Subcutaneous abdominal adipose tissue (tissue), 5 donors: ENCODE measurements around the gene ABHD17A.

ENCODE experiments used
- H3K27ac ChIP-seq: one replicate; pipeline ENCODE4 v1.7.0; 2013; ENCODE audit warnings: low read depth, mild to moderate bottlenecking, inconsistent platforms, low read length, moderate library complexity
- H3K27me3 ChIP-seq, 5 donors: one replicate each; pipeline ENCODE4 v1.7.0; 2013; ENCODE audit warnings: low read length in 5 of 5, inconsistent platforms in 1 of 5; ENCODE audit not compliant: control insufficient read depth in 5 of 5, insufficient read depth in 4 of 5
- H3K36me3 ChIP-seq, 5 donors: one replicate each; pipeline ENCODE4 v1.7.0; 2013; ENCODE audit warnings: low read length in 5 of 5; ENCODE audit not compliant: control insufficient read depth in 5 of 5, insufficient read depth in 5 of 5
- H3K4me1 ChIP-seq, 5 donors: one replicate each; pipeline ENCODE4 v1.7.0; 2013; ENCODE audit warnings: low read length in 5 of 5, mild to moderate bottlenecking in 3 of 5, moderate library complexity in 1 of 5; ENCODE audit not compliant: control insufficient read depth in 5 of 5, insufficient read depth in 5 of 5
- H3K4me3 ChIP-seq, 5 donors: one replicate each; pipeline ENCODE4 v1.7.0; 2013; ENCODE audit warnings: low read length in 5 of 5, low read depth in 1 of 5
- H3K9ac ChIP-seq, 5 donors: one replicate each; pipeline ENCODE4 v1.7.0; 2013; ENCODE audit warnings: low read length in 5 of 5, mild to moderate bottlenecking in 4 of 5, moderate library complexity in 3 of 5
- H3K9me3 ChIP-seq, 5 donors: one replicate each; pipeline ENCODE4 v1.7.0; 2013; ENCODE audit warnings: low read length in 5 of 5; ENCODE audit not compliant: control insufficient read depth in 5 of 5
- donor health status: healthy.
- donor health status: healthy.
- donor health status: healthy.
- donor health status: healthy.
- donor health status: healthy.

The ABHD17A gene

GRCh38 chr19:1922803-1923202, 37.5 kb upstream of the ABHD17A start:
- Histone ChIP-seq H3K9me3 (peaks cover 0 to 4% (median 0%) of the 10 kb centered on the region in 5 donors), H3K27me3 (no peaks in the 10 kb centered on the region), H3K9ac (no peak overlapping the region), H3K36me3 (peaks cover 0 to 69% (median 51%) of the 10 kb centered on the region in 5 donors), H3K4me1 (no peaks in the 10 kb centered on the region), H3K27ac (no peak overlapping the region), H3K4me3 (no peak overlapping the region)

GRCh38 chr19:1921825-1922224, 36.5 kb upstream of the ABHD17A start:
- H3K36me3 ChIP-seq: peaks cover 0 to 76% (median 54%) of the 10 kb centered on the region in 5 donors
- no peak overlapping the region for H3K9ac ChIP-seq
- H3K27me3 ChIP-seq: no peaks in the 10 kb centered on the region
- no peak overlapping the region for H3K27ac ChIP-seq
- peaks cover 0 to 4% (median 0%) of the 10 kb centered on the region in 5 donors for H3K9me3 ChIP-seq
- no peak overlapping the region for H3K4me3 ChIP-seq
- H3K4me1 ChIP-seq: no peaks in the 10 kb centered on the region

- no peaks in the 10 kb centered on the region for H3K4me1 ChIP-seq
- no peaks in the 10 kb centered on the region for H3K27me3 ChIP-seq
- no peak overlapping the region for H3K4me3 ChIP-seq
- H3K27ac ChIP-seq: no peak overlapping the region
- H3K36me3 ChIP-seq: peaks cover 0 to 77% (median 55%) of the 10 kb centered on the region in 5 donors
- H3K9ac ChIP-seq: no peak overlapping the region
- peaks cover 0 to 4% (median 0%) of the 10 kb centered on the region in 5 donors for H3K9me3 ChIP-seq
Observed at GRCh38 chr19:1921326-1921725, 36.0 kb upstream of the ABHD17A start.

GRCh38 chr19:1920644-1921043, 35.3 kb upstream of the ABHD17A start:
- no peak overlapping the region for H3K4me3 ChIP-seq
- peaks cover 0 to 79% (median 55%) of the 10 kb centered on the region in 5 donors for H3K36me3 ChIP-seq
- H3K9ac ChIP-seq: no peak overlapping the region
- H3K27me3 ChIP-seq: no peaks in the 10 kb centered on the region
- no peak overlapping the region for H3K27ac ChIP-seq
- H3K4me1 ChIP-seq: no peaks in the 10 kb centered on the region
- H3K9me3 ChIP-seq: peaks cover 0 to 4% (median 0%) of the 10 kb centered on the region in 5 donors

GRCh38 chr19:1918975-1919374, 33.7 kb upstream of the ABHD17A start:
- Histone ChIP-seq H3K4me3 (no peak overlapping the region), H3K36me3 (peaks cover 0 to 78% (median 50%) of the 10 kb centered on the region in 5 donors), H3K27me3 (no peaks in the 10 kb centered on the region), H3K4me1 (no peaks in the 10 kb centered on the region), H3K9ac (no peak overlapping the region), H3K9me3 (peaks cover 0 to 4% (median 0%) of the 10 kb centered on the region in 5 donors), H3K27ac (no peak overlapping the region)

- Histone ChIP-seq H3K36me3 (peaks cover 0 to 81% (median 54%) of the 10 kb centered on the region in 5 donors), H3K4me1 (no peaks in the 10 kb centered on the region)
Observed at GRCh38 chr19:1917926-1918325, 32.6 kb upstream of the ABHD17A start.

GRCh38 chr19:1917146-1917545, 31.9 kb upstream of the ABHD17A start:
- peaks cover 0 to 83% (median 54%) of the 10 kb centered on the region in 5 donors for H3K36me3 ChIP-seq
- no peaks in the 10 kb centered on the region for H3K27me3 ChIP-seq
- no peaks in the 10 kb centered on the region for H3K4me1 ChIP-seq
- H3K9me3 ChIP-seq: no peaks in the 10 kb centered on the region
- H3K27ac ChIP-seq: no peak overlapping the region
- no peak overlapping the region for H3K4me3 ChIP-seq
- H3K9ac ChIP-seq: no peak overlapping the region

More at GRCh38 chr19:1917926-1918325, 32.6 kb upstream of the ABHD17A start:
- no peaks in the 10 kb centered on the region for H3K27me3 ChIP-seq
- H3K27ac ChIP-seq: no peak overlapping the region
- no peak overlapping the region for H3K4me3 ChIP-seq
- no peak overlapping the region for H3K9ac ChIP-seq
- peaks cover 0 to 4% (median 0%) of the 10 kb centered on the region in 5 donors for H3K9me3 ChIP-seq

GRCh38 chr19:1914826-1915341, 29.6 kb upstream of the ABHD17A start:
- no peaks in the 10 kb centered on the region for H3K9me3 ChIP-seq
- H3K27ac ChIP-seq: no peak overlapping the region
- H3K9ac ChIP-seq: no peak overlapping the region
- H3K4me1 ChIP-seq: peaks cover 0 to 5% (median 4%) of the 10 kb centered on the region in 5 donors
- no peaks in the 10 kb centered on the region for H3K27me3 ChIP-seq
- H3K4me3 ChIP-seq: no peak overlapping the region
- H3K36me3 ChIP-seq: peaks cover 0 to 65% (median 39%) of the 10 kb centered on the region in 5 donors

- Histone ChIP-seq H3K27ac (no peak overlapping the region), H3K36me3 (peaks cover 0 to 57% (median 33%) of the 10 kb centered on the region in 5 donors), H3K9ac (no peak overlapping the region), H3K27me3 (no peaks in the 10 kb centered on the region), H3K4me1 (peaks cover 0 to 13% (median 11%) of the 10 kb centered on the region in 5 donors), H3K9me3 (no peaks in the 10 kb centered on the region), H3K4me3 (no peak overlapping the region)
Observed at GRCh38 chr19:1913781-1914577, 28.7 kb upstream of the ABHD17A start.

- H3K9me3 ChIP-seq: no peaks in the 10 kb centered on the region
- H3K4me1 ChIP-seq: peaks cover 0 to 16% (median 13%) of the 10 kb centered on the region in 5 donors
- no peak overlapping the region for H3K9ac ChIP-seq
- no peaks in the 10 kb centered on the region for H3K27me3 ChIP-seq
- peaks cover 0 to 47% (median 25%) of the 10 kb centered on the region in 5 donors for H3K36me3 ChIP-seq
- H3K4me3 ChIP-seq: no peak overlapping the region
- no peak overlapping the region for H3K27ac ChIP-seq
Observed at GRCh38 chr19:1912760-1913505, 27.6 kb upstream of the ABHD17A start.
